ENCODE measurements around the gene LRRFIP2.
"Not testable (repeated sequence)": the region's sequence is repeated elsewhere in the genome, so short reads cannot be mapped to it uniquely, and the experiment has no call there.

The LRRFIP2 gene

DNA sequence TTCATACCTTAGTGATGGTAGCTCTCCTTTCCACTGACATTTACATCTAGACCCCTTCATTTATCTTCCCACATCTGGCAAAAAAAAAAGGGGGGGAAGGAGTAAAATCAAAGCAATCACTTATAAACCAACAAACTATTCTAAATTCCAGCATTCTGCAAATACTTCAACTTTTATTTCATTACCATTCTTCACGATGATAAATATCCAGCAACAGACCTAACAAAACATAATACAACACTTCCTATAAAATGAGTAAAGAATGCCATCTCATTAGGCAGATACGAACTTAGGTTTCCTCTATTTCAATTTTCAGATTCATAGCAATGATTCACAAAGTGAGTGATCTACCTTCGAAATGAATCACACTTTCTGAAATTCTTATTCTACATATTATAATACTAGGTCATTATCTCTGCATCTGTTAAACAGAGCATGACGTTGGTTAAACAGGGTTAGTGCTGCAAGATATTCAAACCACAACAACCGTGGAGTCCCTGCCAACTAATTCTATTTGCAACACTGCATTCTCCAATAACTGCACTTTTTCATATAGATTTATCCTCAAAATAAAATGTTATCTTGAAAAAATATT is at the start of gene LRRFIP2:
LRRFIP2 (minus strand) TSS at position 51 of the 595 bp plus-strand sequence. CDS start 25,599 bp downstream, outside the sequence.
- DNase-seq (ENCODE audit: low read depth) = no peak

DNA sequence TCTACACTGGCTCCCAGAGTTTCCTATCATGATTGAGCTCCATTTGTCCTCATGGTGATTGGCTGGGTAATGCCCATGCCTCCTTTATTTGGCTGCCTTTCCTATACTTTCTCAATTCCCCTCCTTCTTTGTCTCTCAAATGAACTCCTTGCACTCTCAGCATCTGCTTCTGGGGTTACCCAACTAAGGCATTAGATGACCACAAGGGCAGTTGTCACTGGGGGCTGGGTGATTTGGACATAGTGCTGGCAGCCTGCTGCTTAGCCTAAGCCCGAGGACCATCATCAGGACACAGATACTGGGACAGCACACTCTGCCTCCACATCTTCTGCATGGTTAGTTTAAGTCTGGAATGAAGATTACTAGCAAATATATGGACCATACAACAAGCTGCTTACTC is 49.2 kb upstream of the LRRFIP2 start:
- DNase-seq (ENCODE audit: low read depth) = no peak

- no peak for DNase-seq (ENCODE audit: low read depth)
Observed at GRCh38 chr3:37223141-37223558, 48.8 kb upstream of the LRRFIP2 start.

DNA sequence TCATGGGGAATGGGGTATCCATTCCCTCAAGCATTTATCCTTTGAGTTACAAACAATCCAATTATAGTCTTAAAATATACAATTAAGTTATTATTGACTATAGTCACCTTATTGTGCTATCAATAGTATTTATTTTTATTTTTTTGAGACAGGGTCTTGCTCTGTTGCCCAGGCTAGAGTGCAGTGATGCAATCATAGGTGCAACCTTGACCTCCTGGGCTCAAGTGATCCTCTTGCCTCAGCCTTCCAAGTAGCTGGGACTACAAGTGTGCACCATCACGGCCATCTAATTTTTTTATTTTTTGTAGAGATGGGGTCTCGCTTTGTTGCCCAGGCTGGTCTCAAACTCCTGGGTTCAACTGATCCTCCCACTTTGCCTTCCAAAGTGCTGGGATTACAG is 48.2 kb upstream of the LRRFIP2 start:
- not testable (repeated sequence) for DNase-seq (ENCODE audit: low read depth)

DNA sequence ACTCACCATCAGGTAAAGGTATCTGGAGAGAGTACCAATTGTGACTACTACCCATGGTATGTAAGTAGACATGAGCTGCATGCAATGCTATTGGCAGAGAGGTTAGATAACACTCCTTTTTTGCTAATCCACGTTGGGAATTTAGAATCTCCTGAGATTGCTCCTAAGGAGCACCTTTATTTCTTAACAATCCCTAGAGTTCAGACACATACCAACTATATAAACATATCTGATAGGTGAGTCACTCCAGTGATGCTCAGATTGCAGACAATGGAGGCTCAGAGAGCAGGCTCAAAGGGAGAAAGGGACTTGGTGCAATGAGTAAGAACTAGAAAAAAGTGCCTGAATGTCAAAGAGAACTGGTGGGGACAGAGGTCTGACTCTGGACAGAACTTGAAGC is 47.0 kb upstream of the LRRFIP2 start:
- no peak for DNase-seq (ENCODE audit: low read depth)

DNA sequence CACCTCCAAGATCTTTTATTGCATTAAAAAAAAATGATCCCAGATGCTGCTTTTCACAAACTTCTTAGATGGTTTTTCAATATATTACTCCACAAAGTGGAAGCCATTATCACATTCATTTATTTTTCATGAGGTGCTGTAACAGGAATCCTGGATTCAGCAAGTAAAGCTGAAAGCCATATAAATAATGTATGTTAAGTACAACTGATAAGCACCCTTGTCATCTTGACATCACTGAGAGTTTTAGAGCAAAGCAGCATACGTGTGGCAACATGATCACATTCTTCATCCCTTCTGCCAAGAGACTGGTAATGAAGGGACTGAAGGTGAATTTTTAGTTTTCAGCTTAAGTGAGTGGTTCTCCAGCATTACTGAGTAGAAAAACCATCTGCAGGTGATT is 44.9 kb upstream of the LRRFIP2 start:
- DNase-seq (ENCODE audit: low read depth) = no peak

GRCh38 chr3:37218206-37218605 is 43.8 kb upstream of the LRRFIP2 start:
- DNase-seq (ENCODE audit: low read depth) = no peak

- no peak for DNase-seq (ENCODE audit: low read depth)
Observed at GRCh38 chr3:37217098-37217849, 42.9 kb upstream of the LRRFIP2 start.

GRCh38 chr3:37216597-37217097 is 42.3 kb upstream of the LRRFIP2 start:
- DNase-seq (ENCODE audit: low read depth) = no peak

DNA sequence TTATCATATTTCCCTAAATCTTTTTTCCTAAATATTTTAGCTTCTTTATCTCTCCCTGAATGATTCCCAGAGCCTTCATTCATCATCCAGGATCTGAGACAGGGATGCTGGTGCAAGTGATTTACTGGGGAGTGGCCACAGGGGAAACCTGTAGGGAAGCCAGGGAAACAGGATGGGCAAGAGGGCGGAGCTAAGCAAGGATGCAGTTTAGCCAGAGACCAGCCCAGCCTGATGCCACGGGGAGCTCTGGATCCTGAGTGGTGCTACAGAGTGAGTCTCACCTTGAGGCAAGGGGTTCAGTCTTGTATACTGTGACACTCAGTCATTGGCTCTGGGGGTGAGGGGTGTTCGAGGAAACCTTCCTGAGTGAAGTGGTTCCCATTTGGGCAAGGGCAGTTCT is 39.7 kb upstream of the LRRFIP2 start:
- no peak for DNase-seq (ENCODE audit: low read depth)

GRCh38 chr3:37210230-37210629 is 35.8 kb upstream of the LRRFIP2 start:
- DNase-seq (ENCODE audit: low read depth) = no peak

- not testable (repeated sequence) for DNase-seq (ENCODE audit: low read depth)
Observed at GRCh38 chr3:37208576-37208975, 34.2 kb upstream of the LRRFIP2 start.

GRCh38 chr3:37208008-37208407 is 33.6 kb upstream of the LRRFIP2 start:
- not testable (repeated sequence) for DNase-seq (ENCODE audit: low read depth)

GRCh38 chr3:37206041-37206440 is 31.7 kb upstream of the LRRFIP2 start:
- not testable (repeated sequence) for DNase-seq (ENCODE audit: low read depth)

DNA sequence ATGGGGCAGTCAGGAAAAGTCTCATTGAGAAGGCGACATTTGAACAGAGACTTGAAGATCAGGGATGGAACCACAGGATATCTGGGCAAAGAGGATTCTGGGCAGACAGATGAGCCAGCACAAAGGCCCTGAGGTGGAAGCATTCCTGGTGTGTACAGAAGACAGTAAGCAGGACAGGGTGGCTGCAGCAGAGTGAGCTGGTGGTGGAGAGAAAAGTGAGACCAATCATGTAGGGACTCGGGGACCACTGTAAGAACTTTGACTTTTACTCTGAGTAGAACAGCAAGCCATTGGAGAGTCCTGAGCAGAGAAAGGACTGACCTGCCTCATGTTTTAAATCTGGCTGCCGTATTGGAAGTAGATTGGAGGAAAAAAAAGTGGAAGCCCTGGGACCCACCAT is 29.9 kb upstream of the LRRFIP2 start:
- DNase-seq (ENCODE audit: low read depth) = no peak

GRCh38 chr3:37202035-37202434 is 27.7 kb upstream of the LRRFIP2 start:
- no peak for DNase-seq (ENCODE audit: low read depth)

- no peak for DNase-seq (ENCODE audit: low read depth)
Observed at GRCh38 chr3:37200141-37200540, 25.8 kb upstream of the LRRFIP2 start.

- no peak for DNase-seq (ENCODE audit: low read depth)
Observed at GRCh38 chr3:37198996-37199395, 24.6 kb upstream of the LRRFIP2 start.

- DNase-seq (ENCODE audit: low read depth) = no peak
Observed at GRCh38 chr3:37198547-37198946, 24.2 kb upstream of the LRRFIP2 start.

- no peak for DNase-seq (ENCODE audit: low read depth)
Observed at GRCh38 chr3:37197810-37198371, 23.5 kb upstream of the LRRFIP2 start.

- DNase-seq (ENCODE audit: low read depth) = no peak
Observed at GRCh38 chr3:37194533-37194932, 20.2 kb upstream of the LRRFIP2 start.

- DNase-seq (ENCODE audit: low read depth) = no peak
Observed at GRCh38 chr3:37190667-37191066, 16.3 kb upstream of the LRRFIP2 start.

DNA sequence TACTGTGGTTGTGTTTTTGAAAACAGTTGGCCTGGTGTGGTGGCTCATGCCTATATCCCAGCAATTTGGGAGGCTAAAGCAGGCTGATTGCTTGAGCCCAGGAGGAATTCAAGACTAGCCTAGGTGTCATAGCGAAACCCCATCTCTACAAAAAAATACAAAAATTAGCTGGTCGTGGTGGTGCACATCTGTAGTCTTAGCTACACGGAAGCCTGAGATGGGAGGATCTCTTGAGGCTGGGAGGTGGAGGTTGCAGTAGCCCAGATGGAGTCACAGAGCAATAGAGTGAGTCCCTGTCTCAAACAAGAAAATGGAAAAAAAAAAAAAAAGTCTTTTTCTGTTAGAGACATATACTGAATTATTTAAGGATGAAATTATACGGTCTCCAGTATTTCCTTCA is 14.7 kb upstream of the LRRFIP2 start:
- no peak for DNase-seq (ENCODE audit: low read depth)
